GM21528 (cell line): ENCODE measurements around the gene ZAP70.
"Not testable (repeated sequence)": the region's sequence is repeated elsewhere in the genome, so short reads cannot be mapped to it uniquely, and the experiment has no call there.

Source experiments
- ATAC-seq: cut with Tn5 transposase; IDR thresholded peaks from one replicate; pipeline ENCODE4 v1.9.1; 2021; ENCODE audit warnings: mild to moderate bottlenecking, moderate library complexity; ENCODE audit not compliant: unreplicated experiment, low FRiP score

Gene ZAP70

DNA sequence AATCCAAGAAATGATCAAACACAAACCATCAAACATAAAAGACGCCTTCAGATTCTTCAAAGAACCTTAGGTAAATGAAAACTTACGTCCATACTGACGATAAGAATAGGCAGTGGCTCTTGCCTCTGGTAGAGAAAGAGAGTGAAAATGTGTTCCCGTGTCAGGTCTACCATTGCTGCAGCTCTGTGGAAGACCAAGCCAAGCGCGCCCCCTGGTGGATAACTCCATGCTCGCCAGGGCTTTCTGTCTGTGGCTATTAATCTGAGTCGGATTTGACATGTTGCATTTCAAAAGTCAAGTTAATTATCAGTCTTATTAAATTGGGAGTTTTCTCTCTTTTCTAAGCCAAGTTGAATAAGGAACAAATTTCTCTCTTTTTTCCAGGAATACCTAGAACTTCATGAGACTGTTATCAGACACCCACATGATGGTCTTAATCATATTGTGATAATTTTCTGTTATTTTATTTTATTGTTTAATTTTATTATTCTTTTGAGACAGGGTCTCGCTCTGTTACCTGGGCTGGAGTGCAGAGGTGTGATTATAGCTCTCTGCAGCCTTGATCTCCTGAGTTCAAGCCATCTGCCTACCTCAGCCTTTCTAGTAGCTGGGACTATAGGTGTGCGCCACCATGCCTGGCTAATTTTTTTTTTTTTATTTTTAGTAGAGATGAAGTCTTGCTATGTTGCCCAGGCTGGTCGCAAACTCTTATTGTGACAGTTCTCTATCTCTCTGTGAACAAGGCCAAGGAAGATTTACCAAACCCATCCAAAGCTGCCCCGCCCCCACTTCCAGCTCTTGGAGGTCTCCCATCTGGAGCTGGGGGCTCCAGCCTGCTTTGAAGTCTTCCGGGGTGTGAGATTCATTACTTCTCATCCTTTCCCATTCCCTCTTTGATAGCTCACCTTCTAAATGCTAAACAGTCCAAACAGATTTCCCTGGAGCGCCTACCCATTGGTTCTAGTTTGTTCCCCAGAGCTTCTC is 15.8 kb upstream of the ZAP70 start:
- no peak for ATAC-seq

DNA sequence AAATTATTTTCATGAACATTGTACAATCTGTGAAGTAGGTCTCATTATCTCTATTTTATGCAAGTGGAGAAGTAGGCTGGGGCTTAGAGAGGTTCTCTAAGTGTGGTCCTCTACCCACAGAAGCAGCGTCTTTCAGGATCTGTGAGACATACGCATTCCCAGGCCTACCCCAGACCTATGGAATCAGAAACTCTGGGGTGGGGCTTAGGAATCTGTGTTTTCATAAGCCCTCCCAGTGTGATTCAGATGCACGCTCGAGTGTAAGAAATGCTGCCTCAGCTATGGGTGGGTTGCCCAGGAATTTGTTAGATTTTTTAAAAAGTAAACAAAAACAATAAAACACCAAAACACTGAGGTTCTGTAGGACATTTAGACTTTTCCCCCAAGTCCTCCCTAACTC is 14.8 kb upstream of the ZAP70 start:
- no peak for ATAC-seq

DNA sequence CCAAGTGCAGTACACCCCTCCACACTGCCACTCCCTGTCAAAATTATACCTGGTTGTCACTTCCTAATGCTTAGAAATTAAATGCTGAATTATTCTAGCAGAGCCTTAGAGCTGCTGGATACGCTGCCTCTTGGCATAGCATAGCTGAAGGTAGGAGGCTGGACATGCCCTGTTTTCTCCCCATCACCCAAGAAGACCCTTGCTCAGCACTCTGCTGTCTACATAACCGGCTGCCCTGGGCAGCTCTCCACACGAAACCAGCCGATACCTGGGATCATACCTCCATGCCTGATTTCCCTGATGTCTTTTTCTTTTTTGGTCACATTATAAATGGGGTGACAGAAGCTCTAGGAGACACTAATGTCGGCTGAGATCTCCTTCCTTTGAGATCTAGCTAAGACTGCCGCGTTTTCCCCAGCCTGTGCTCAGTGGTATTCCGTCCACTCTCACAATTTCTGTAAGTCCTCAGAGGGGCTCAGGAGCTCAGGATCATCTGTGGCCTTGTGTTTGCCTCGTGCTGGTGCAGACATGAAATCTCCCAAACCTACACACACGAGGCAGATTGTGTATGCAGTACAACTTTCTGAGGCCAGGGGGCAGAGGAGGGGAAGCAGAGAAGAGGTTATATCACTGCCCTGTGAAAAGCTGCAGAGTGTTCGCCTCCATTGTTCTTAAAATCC is 13.5 kb upstream of the ZAP70 start:
- no peak for ATAC-seq

DNA sequence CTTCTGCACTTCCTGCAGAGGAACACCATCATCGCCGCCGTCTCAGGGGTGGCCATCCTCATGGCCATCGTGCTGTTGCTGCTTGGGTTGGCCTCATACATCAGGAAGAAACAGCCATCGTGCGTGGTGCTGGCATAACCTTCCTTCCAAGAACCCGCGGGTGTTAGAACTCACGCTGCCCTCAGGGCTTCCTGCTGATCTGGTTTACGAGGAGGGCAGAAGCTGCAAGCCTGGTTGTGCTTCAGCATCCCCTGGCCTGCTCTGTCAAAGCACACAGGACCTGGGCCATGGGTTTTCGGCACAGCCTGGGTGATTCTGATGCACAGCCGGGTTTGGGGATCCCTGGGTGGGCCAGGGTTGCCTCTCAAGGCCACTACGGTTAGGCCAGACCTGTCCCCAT is 12.2 kb upstream of the ZAP70 start:
- no peak for ATAC-seq

DNA sequence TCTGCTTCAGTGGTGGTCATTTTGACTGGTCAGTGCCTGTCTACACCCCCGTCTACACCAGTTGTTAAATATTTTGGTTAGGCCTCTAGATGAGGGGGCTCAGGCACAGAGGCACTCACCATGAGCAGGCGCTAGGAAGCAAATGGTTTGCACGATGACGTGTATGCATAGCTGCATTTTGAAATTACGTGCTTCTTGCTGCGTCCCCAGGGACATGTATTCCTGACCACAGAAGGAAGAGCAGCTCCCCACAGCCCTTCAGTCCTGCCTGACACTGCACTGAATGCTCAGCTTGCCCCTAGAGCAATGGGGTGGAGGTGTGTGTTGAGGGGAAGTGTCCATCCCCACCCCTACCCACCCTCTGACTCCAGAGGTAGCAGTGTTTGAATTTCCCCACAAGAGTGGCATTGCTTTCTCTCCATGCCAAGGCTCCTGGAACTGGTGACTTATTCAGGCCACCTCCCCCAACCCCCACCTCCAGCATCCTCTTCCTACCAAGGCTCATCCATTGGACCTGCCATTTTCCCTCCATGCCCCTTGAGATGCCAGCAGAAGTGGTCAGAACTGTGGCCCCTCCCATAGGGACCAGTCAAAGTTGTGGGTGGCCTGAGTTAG is 11.4 kb upstream of the ZAP70 start:
- no peak for ATAC-seq

DNA sequence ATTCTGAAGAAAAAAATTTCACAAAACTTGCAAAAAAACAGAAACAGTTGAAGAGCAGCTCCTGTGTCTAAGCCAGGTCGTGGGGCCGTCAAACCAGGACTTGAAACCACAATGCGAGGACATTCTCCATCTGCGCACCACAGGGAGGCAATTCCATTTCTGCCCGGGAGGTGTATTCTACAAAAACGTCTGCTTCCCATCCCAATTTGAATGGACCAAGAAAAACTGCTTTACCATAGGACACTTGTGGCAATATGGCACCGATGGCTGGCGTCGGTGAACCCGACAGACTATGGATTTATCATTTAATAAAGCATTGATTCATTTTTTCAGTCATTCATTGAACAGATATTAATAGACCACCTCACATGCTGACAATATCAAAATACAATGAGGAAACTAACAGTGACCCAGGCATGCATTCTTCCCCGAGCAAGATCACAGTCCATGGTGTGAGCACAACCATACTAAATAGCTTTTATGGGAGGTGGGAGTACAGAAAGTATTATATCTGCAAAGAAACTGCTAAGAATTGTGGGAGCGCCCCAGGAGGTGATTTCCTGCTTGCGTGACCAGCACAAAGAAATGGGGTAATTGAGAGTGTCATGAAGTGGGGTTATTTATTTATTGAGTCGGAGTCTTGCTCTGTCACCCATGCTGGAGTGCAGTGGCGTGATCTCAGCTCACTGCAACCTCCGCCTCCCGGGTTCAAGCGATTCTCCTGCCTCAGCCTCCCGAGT is 10.5 kb upstream of the ZAP70 start:
- no peak for ATAC-seq

DNA sequence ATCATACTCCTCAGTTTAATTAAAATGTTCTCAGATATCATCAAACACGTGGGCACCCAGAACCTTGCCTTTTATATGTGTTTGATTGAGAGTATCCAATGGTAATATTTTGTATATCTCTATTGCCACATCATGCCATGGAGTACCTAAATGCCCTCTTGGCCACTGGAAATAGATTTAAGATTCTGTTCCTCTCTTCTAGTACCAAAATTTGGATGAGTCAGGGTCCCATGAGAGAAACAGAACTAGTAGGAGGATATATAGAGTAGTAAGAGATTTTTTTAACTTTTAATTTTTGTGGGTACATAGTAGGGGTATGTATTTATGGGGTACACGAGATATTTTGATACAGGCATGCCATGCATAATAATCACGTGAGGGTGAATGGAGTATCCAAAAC is 9.6 kb upstream of the ZAP70 start:
- no peak for ATAC-seq

DNA sequence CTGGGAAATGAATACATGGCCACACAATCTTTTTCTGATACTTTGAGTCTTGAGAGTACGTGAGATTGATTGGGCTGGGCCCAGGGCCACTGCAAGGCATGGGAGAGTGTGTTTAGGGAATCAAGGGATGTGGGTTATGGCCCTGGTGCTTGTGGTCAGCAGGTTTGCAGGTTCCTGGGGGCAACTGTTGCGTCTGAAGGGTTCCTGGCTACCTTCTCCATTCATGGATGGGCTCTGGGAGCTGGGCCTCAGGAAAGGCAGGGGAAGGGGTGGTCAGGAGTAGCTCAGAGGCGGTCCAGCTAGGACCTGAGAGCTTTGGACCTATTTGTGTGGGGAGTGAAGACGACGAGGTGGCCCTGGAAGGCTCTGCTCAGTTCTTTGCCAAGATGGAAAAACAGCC is 8.4 kb upstream of the ZAP70 start:
- ATAC-seq, result no peak

DNA sequence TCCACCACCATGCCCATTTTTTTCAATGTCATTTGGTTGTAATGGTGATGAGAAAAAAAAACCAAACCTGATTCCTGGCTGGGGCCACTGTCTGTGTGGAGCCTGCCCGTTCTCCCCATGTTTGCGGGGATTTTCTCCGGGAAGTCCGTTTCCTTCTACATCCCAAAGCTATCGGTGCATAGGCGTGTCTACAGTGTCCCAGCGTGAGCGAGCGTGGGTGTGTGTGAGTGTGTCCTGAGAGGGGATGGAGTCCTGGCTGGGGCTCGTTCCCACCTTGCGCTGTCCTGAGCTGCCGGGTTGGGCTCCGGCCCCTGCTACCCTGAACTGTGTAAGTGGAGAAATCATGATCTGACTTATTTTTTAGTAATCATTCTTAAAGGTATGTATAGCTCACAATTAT is 7.3 kb upstream of the ZAP70 start:
- ATAC-seq, result no peak

DNA sequence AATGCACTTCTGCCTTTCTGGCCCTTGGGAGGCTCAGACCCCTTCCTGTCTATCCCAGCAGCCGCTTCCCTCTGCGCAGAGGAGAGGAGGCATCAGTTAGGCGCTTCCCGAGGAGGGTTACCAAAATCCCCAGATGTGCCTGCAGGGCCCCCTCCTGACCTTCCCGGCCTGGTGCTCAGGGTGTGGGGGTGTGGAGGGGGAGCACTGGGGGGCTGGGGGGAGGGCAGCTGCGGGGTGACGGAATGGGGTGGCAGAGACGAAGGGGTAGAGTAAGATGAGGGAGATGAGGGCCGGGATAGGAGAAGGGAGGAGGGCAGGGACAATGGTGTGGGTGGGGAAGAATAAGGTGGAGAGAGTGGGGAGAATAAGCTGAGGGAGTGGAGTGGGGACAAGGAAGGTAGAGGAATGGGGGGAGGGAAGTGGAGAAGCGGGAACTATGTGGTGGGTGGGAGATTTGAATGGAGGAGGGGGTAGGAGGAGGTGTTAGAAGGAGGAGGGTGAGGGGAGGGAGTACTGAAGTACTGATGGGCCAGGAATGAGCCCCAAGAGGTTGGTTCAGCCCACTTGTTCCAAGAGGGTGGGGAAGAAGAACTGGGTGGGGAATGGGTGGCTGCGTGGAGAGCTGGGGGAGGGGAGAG is 6.5 kb upstream of the ZAP70 start:
- no peak for ATAC-seq

DNA sequence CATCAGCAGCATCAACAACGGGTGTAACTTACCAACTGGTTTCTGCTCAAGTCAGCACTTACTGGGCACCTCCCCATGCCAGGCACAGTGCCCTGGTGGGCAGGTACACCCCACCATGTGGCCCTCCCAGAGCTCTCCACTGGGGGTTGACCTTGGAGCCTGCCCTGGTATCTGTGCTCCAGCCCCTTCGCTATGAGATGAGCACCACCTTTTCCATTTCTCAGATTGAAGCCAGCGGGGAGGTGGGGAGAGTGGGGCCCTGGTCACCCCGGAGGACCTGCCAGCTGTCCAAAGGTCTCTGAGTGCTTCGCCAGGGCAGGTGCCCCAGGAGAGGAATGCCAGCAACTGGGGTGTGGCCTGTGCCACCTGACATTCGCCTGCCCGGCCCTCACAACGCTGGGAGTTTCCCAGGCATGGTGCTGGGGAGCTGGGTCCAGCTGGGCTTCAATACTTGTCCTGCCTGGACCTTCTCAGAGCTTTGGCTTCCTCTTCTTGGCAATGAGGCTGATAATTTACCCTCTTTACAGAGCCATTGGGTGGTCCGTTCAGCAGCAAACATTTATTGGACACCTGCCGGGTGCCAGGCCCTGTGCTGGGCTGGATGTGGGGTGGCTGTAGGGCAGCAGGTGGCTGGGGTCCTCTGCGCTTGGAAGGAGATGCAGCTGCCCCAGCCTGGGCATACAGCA is 5.9 kb upstream of the ZAP70 start:
- no peak for ATAC-seq

DNA sequence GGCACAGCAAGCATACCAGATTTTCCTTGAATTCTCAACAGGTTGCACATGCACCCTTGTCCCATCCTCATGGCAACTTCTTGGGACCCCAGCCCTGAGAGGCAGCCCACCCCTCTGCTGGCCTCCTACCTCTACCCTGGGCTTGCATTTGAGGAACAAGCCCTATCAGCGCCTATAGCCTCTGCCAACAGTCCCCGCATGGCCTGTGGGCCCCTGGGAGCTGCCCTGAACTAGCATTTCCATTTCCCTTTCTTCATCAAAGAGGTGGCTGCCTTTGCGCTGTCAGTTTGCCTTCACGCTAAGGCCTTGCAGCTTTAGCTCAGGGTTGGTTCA is 5.4 kb upstream of the ZAP70 start:
- ATAC-seq, result no peak

DNA sequence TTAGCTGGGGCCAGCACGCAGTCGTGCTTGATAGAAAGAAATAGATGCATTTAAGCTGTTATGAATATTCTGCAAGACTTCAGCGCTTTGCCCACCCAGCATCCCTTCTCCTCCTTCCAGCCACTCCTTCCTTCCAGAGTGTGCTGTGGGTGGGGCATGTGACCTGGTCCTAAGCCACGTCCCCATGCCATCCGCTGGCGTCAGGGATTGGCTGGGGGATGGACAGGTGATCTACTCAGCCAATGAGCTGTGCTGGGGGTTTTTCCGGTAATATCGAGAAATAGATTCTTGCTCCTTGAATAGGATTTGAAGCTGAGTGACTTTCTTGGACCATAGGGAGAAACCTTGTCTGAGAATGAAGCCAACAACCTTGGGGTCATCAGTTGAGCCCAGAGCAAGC is 4.8 kb upstream of the ZAP70 start:
- ATAC-seq, result no peak

DNA sequence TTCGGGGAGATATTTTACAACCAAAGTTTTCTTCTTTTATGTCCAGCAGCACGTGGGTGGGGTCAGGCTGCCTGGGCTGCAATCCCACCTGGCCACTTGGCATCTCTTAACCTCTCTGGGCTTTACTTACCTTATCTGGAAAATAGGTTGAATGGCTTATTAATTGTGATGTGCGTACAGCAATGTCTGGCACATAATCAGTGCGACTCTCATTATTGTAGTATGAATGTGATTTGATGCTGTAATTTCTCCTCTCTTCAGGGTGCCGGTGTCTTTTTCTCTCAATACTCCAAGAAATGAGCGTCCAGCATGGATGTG is 2.0 kb upstream of the ZAP70 start:
- no peak for ATAC-seq

DNA sequence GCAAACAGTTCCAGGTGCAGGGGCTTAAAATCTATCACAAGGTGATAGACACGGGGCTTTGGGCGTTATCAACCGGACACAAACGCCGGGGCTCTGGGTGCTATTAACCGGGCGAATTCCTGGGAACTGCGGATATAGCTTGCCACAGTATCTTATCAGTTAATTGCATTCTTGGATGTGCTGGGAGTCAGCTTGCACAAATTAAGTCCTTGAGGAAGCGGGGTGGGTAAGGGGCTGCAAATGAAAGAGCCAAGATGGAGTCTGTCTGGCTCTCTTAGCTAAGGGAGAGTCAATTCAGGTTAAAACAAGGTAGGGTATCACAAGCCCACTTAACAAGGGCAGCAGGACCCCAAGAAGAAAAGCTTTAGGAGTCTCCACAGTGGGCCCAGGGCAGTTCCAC is 1.2 kb upstream of the ZAP70 start:
- not testable (repeated sequence) for ATAC-seq

DNA sequence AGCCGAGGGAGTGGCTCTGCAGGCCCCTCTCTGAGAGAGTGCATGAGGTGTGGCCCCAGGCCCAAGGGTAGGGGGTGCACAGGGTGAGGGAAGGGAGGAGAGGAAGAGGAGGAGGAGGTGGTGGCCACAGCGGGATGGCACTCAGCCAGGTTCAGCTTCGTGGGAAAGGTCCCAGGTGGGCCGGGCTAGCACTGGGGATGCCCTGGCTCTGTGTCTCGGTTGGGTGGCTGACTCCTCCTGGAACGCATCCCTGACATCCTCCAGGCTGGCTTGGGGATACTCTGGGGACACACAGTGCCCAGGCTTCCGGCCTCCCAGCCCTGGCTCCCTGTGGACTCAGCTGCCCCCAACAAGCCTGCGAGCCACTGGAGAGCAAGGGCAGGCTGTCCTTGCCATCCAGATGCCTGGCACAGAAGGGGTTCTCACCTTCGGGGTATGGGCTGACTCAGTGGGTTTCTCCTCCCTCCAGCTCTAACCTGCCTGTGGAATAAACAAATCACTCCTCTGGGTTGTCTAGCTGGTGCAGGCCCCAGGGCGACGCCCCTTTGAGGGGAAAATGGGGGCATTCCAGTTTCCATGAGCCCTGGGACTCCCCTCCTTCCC is 582 bp upstream of the ZAP70 start:
- ATAC-seq, result no peak

DNA sequence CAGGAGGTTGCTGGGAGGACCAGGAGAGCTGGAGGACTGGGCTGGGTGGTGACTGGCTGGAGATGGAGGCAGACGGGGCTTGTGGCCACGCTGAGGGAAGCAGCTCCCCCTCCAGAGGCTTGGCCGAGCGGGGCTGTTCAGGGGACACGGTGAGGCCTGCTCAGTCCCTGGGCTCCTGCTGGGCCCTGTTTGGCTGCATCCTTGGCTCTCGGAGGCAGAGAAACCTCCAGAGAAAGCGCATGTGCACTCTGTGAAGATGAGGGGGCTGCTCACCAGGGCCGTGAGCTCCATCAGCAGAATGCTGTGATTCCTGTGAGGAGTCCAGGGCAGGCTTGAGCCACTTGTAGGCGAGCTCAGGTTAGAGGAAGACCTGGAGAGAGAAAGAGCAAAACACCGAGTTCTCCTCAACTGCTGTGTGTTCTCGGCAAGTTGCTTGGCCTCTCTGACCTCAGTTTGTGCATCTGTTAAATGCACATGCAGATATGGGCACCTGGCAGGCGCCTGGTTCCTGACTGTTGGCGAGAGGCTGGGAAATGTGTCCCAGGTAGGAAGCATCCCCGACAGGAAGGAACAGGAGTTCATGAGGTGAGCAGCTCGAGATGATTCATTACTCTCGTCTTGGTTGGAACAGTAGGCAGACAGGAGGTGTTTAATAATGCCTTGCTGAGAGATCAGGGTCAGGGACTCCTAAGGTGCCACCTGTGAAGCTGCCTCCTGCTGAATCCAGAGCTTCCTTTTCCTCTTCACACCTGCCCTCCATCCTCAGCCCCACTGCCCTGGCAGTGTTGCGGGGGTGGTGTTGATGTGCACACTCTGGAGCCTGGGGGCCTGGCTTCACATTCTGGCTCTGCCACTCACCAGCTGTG is 941 bp downstream of the ZAP70 start:
- ATAC-seq, result no peak

DNA sequence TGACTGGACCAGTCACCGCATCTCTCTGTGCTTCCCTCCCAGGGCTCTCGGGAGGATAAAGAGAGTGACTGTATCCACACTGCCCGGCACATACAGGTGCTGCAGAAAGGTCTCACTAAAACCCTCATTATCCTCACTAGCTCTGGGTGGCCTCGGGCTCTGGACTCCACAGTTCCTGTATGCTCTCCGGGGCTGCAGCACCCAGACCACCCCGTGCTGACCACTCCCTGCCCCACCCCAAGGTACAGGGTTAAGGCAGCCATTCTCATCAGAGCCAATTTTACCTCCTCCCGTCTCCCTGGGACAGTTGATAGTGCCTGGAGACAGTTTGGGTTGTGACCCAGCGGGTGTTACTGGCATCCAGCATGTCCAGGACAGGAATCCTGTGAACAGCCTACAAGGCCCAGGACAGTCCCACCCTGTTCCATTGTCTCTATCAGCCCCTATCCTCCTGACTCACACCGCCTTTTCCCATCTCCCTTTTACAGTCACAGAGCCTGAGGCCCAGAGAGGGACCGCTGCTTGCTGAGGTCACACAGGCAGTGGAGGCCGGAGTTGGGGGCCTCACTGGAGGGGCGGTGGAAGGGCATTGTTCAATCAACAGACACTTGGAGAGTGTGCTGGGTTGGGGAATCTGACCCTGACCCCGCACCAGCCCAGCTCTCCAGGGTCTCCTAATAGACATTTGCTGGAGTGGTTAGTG is 1.7 kb downstream of the ZAP70 start:
- no peak for ATAC-seq
